HL-60 (cell line): ENCODE measurements around the gene PRPF18.

ENCODE experiments used
- DNase-seq, 2 experiments: peaks; one replicate each; pipeline ENCODE4 v3.0.0-alpha.2; 2010 to 2020; ENCODE audit warnings: low read depth in 1 of 2, low spot score in 1 of 2
- H3K27ac ChIP-seq: fragments of 250-450 bp; sonication (Bioruptor Pico); replicated peaks from 2 replicates; pipeline ENCODE4 v1.5.1; 2020; ENCODE audit warnings: mild to moderate bottlenecking, moderate library complexity
- H3K27me3 ChIP-seq: fragments of 250-450 bp; sonication (Bioruptor Pico); 2 replicates; pipeline ENCODE4 v1.5.1; 2021; ENCODE audit warnings: mild to moderate bottlenecking, moderate library complexity; ENCODE audit not compliant: insufficient read depth, poor library complexity, severe bottlenecking
- H3K4me3 ChIP-seq: replicated peaks from 2 replicates; pipeline ENCODE4 v1.5.1; 2011; ENCODE audit warnings: mild to moderate bottlenecking, control low read depth, low read length; ENCODE audit not compliant: insufficient read depth
- CTCF ChIP-seq: IDR thresholded peaks from one replicate; pipeline ENCODE4 v1.5.1; 2011; ENCODE audit warnings: low read length, control low read depth, inconsistent platforms; ENCODE audit not compliant: insufficient read depth
- GABPA ChIP-seq: IDR thresholded peaks from 2 replicates; pipeline ENCODE4 v1.6.1; 2012; ENCODE audit warnings: low read depth
- POLR2AphosphoS5 ChIP-seq: IDR thresholded peaks from 2 replicates; pipeline ENCODE4 v1.6.1; 2012; ENCODE audit warnings: low read depth
- SPI1 ChIP-seq: IDR thresholded peaks from 2 replicates; pipeline ENCODE4 v1.6.1; 2012; ENCODE audit warnings: low read depth, mild to moderate bottlenecking, borderline replicate concordance
- TF ChIP-seq, protein P1 (sequence below): IDR thresholded peaks from 2 replicates; pipeline ENCODE4 v1.6.1; 2012; ENCODE audit warnings: low read depth; ENCODE audit not compliant: insufficient replicate concordance

Gene PRPF18

DNA sequence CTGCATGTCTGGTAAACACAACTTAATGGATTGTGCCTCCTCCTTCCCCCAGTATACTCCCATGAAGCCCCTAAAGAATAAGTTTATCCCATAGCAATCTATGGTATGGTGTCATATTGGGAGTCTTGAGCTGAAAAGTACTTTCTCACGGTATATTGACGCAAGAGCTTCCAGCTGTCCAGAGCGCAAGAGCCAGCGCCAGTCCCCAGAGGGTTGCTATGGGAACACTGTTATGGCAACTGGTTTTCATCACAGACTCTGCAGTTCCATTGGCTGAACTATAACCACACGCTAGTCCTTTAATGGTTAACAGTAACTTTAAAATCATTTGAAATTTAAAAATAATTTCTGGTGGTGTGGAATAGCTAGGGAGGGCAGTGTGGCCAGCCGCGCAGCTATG lies 46.9 kb downstream of the PRPF18 start:
- Histone ChIP-seq H3K27me3 (no peaks in the 10 kb centered on the region), H3K4me3 (no peak overlapping the region), H3K27ac (no peak overlapping the region)
- DNase-seq, result no peak
- TF ChIP-seq CTCF (no peak), GABPA (no peak), POLR2AphosphoS5 (no peak), SPI1 (no peak)
- TF ChIP-seq, protein P1, sequence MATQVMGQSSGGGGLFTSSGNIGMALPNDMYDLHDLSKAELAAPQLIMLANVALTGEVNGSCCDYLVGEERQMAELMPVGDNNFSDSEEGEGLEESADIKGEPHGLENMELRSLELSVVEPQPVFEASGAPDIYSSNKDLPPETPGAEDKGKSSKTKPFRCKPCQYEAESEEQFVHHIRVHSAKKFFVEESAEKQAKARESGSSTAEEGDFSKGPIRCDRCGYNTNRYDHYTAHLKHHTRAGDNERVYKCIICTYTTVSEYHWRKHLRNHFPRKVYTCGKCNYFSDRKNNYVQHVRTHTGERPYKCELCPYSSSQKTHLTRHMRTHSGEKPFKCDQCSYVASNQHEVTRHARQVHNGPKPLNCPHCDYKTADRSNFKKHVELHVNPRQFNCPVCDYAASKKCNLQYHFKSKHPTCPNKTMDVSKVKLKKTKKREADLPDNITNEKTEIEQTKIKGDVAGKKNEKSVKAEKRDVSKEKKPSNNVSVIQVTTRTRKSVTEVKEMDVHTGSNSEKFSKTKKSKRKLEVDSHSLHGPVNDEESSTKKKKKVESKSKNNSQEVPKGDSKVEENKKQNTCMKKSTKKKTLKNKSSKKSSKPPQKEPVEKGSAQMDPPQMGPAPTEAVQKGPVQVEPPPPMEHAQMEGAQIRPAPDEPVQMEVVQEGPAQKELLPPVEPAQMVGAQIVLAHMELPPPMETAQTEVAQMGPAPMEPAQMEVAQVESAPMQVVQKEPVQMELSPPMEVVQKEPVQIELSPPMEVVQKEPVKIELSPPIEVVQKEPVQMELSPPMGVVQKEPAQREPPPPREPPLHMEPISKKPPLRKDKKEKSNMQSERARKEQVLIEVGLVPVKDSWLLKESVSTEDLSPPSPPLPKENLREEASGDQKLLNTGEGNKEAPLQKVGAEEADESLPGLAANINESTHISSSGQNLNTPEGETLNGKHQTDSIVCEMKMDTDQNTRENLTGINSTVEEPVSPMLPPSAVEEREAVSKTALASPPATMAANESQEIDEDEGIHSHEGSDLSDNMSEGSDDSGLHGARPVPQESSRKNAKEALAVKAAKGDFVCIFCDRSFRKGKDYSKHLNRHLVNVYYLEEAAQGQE, result no peak

- TF ChIP-seq, protein P1, result no peak
- TF ChIP-seq CTCF (no peak), GABPA (no peak), POLR2AphosphoS5 (no peak), SPI1 (no peak)
- DNase-seq, result no peak
- Histone ChIP-seq H3K4me3 (no peak overlapping the region), H3K27ac (no peak overlapping the region), H3K27me3 (no peaks in the 10 kb centered on the region)
Measured at GRCh38 chr10:13634207-13634606, 47.4 kb downstream of the PRPF18 start.

DNA sequence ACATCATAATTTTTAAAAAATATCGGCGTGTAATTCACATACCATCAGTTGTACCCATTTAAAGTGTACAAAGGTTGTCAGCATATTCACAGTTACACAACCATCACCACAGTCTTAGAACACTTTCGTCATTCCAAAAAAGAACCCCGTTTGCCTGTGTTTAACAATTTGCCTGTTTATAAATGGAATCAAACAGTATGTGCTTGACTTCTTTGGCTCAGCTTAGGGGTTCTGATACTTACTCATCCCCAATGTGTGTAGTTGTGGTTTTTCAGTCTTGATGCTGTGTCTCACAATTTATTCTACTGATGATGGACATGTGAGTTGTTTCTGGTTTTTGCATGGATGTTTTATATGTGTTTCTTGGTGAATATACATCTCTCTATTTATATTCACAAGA lies 50.0 kb downstream of the PRPF18 start:
- Histone ChIP-seq H3K4me3 (no peak overlapping the region), H3K27me3 (no peaks in the 10 kb centered on the region), H3K27ac (no peak overlapping the region)
- TF ChIP-seq SPI1, result no peak
- TF ChIP-seq GABPA, result no peak
- TF ChIP-seq, protein P1, result no peak
- no peak for TF ChIP-seq POLR2AphosphoS5
- TF ChIP-seq CTCF, result no peak
- DNase-seq, result no peak
